Upper lobe of left lung (tissue), 4 donors: ENCODE measurements around the gene STX16.

Experiments used
- EP300 ChIP-seq, 4 donors: sonication (generic); formaldehyde crosslinking; IDR thresholded peaks; one replicate each; pipeline ENCODE4 v1.5.1; 2017; ENCODE audit warnings: antibody characterized with exemption in 4 of 4, control low read depth in 2 of 4
- POLR2AphosphoS5 ChIP-seq, 2 donors: sonication (generic); formaldehyde crosslinking; IDR thresholded peaks; one replicate each; pipeline ENCODE4 v1.5.1; 2017; ENCODE audit warnings: antibody characterized with exemption in 2 of 2
- TF ChIP-seq, protein P1 (sequence below), 6 experiments: fragments of 450-650 bp in 4 of 6; fragments of 200-600 bp in 2 of 6; sonication (generic) in 2 of 6; IDR thresholded peaks; one replicate each; pipeline ENCODE4 v1.5.1; 2016 to 2019; ENCODE audit warnings: antibody characterized with exemption in 6 of 6

DNA sequence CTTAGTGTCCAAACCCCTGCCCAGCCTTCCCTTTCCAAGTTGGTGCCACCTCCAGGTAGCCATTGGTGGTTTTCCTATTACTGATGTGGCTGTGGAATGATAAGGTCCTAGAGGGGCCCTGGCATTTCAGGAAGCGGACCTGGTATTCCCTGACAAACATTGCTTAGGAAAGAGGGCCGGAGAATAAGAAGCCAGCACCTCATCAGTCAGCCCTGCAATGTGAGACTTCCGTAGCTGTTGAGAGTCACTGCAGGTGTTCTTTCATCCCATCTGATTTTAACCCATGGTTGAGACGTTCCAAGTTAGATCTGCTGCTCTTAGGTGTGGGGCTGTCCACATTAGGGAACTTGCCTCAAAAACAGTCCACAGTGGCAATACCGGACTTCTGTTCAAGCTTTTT lies 26.7 kb downstream of the STX16 start:
- TF ChIP-seq, protein P1, sequence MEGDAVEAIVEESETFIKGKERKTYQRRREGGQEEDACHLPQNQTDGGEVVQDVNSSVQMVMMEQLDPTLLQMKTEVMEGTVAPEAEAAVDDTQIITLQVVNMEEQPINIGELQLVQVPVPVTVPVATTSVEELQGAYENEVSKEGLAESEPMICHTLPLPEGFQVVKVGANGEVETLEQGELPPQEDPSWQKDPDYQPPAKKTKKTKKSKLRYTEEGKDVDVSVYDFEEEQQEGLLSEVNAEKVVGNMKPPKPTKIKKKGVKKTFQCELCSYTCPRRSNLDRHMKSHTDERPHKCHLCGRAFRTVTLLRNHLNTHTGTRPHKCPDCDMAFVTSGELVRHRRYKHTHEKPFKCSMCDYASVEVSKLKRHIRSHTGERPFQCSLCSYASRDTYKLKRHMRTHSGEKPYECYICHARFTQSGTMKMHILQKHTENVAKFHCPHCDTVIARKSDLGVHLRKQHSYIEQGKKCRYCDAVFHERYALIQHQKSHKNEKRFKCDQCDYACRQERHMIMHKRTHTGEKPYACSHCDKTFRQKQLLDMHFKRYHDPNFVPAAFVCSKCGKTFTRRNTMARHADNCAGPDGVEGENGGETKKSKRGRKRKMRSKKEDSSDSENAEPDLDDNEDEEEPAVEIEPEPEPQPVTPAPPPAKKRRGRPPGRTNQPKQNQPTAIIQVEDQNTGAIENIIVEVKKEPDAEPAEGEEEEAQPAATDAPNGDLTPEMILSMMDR (IDR thresholded peaks at IDR 0.05), result no peak
- TF ChIP-seq EP300 (IDR thresholded peaks at IDR 0.05), result no peak
- no peak for TF ChIP-seq POLR2AphosphoS5 (IDR thresholded peaks at IDR 0.05)
